ENCODE measurements around the gene SOX13. TPM values are rescaled to one million over a fixed set of nuclear protein-coding genes. Genes with fewer than 3 reads are reported as not detected.

Gene SOX13
- total RNA-seq, 1 donor from 2014 or later = 28.6 TPM

- Histone ChIP-seq H2AFZ (replicated peaks) (no peak overlapping the region), H3K36me3 (no peaks in the 10 kb centered on the region), H3K79me2 (ENCODE audit: low read depth) (peaks cover 87% of the 10 kb centered on the region), H3K4me2 (peak overlapping the region; percentile 4), H3F3A (ENCODE audit: low read depth) (peaks cover 55% of the 10 kb centered on the region), H3K27ac (no peak overlapping the region), H3K4me3 (no peak overlapping the region), H3K9me3 (ENCODE audit: low read depth) (no peaks in the 10 kb centered on the region), H3K27me3 (peaks cover 17% of the 10 kb centered on the region), H4K20me1 (ENCODE audit: low read depth) (peaks cover 70% of the 10 kb centered on the region), H3K4me1 (peaks cover 65% of the 10 kb centered on the region), H3K9ac (no peak overlapping the region)
- no peak for TF ChIP-seq EZH2phosphoT487 (IDR thresholded peaks at IDR 0.05)
- no peak for TF ChIP-seq EZH2 (IDR thresholded peaks at IDR 0.05)
- no peak for TF ChIP-seq CTCF (IDR thresholded peaks at IDR 0.05)
- H3K9me3 Mint-ChIP-seq = no peaks in the 10 kb centered on the region
- peaks cover 64% of the 10 kb centered on the region for H3K4me1 Mint-ChIP-seq
- DNase-seq (ENCODE audit: low spot score) = no peak
- H3K36me3 Mint-ChIP-seq = peaks cover 5% of the 10 kb centered on the region
- H3K4me3 Mint-ChIP-seq = peak overlapping the region; percentile 99
- peaks cover 8% of the 10 kb centered on the region for H3K27me3 Mint-ChIP-seq (ENCODE audit: insufficient read depth, low read depth)
- H3K27ac Mint-ChIP-seq = peak overlapping the region; percentile 79
Measured at GRCh38 chr1:204076891-204077290, 4.0 kb downstream of the SOX13 start.

GRCh38 chr1:204077979-204078696, 5.2 kb downstream of the SOX13 start:
- peaks cover 62% of the 10 kb centered on the region for H3F3A ChIP-seq (ENCODE audit: low read depth)
- peaks cover 98% of the 10 kb centered on the region for H3K79me2 ChIP-seq (ENCODE audit: low read depth)
- Mint-ChIP-seq H3K4me3 (peak overlapping the region; percentile 74), H3K9me3 (no peaks in the 10 kb centered on the region), H3K36me3 (peaks cover 5% of the 10 kb centered on the region), H3K27me3 (ENCODE audit: insufficient read depth, low read depth) (peaks cover 9% of the 10 kb centered on the region), H3K27ac (peak overlapping the region; percentile 88), H3K4me1 (peaks cover 73% of the 10 kb centered on the region)
- peaks cover 78% of the 10 kb centered on the region for H4K20me1 ChIP-seq (ENCODE audit: low read depth)
- peak; percentile 83 for DNase-seq (ENCODE audit: low spot score)
- no peak overlapping the region for H3K9ac ChIP-seq
- H3K9me3 ChIP-seq (ENCODE audit: low read depth) = no peaks in the 10 kb centered on the region
- H3K36me3 ChIP-seq = no peaks in the 10 kb centered on the region
- H3K27me3 ChIP-seq = peaks cover 17% of the 10 kb centered on the region
- H3K4me3 ChIP-seq = peak overlapping the region; percentile 11
- TF ChIP-seq EZH2 (IDR thresholded peaks at IDR 0.05) (no peak), CTCF (IDR thresholded peaks at IDR 0.05) (no peak), EZH2phosphoT487 (IDR thresholded peaks at IDR 0.05) (no peak)
- H2AFZ ChIP-seq (replicated peaks) = no peak overlapping the region
- H3K27ac ChIP-seq = peak overlapping the region; percentile 76
- peaks cover 73% of the 10 kb centered on the region for H3K4me1 ChIP-seq
- peak overlapping the region; percentile 66 for H3K4me2 ChIP-seq

- H3K4me1 Mint-ChIP-seq = peaks cover 87% of the 10 kb centered on the region
- peaks cover 75% of the 10 kb centered on the region for H3F3A ChIP-seq (ENCODE audit: low read depth)
- no peak for DNase-seq (ENCODE audit: low spot score)
- peak overlapping the region; percentile 90 for H3K27ac Mint-ChIP-seq
- H3K27ac ChIP-seq = peak overlapping the region; percentile 10
- peak overlapping the region; percentile 66 for H3K4me2 ChIP-seq
- H3K79me2 ChIP-seq (ENCODE audit: low read depth) = peaks cover 98% of the 10 kb centered on the region
- no peaks in the 10 kb centered on the region for H3K9me3 Mint-ChIP-seq
- H3K9ac ChIP-seq = no peak overlapping the region
- no peak for TF ChIP-seq CTCF (IDR thresholded peaks at IDR 0.05)
- no peak for TF ChIP-seq EZH2 (IDR thresholded peaks at IDR 0.05)
- TF ChIP-seq EZH2phosphoT487 (IDR thresholded peaks at IDR 0.05) = no peak
- peak overlapping the region; percentile 66 for H3K4me3 Mint-ChIP-seq
- no peak overlapping the region for H3K4me3 ChIP-seq
- no peaks in the 10 kb centered on the region for H3K9me3 ChIP-seq (ENCODE audit: low read depth)
- peaks cover 5% of the 10 kb centered on the region for H3K36me3 Mint-ChIP-seq
- H3K27me3 Mint-ChIP-seq (ENCODE audit: insufficient read depth, low read depth) = peaks cover 7% of the 10 kb centered on the region
- H4K20me1 ChIP-seq (ENCODE audit: low read depth) = peaks cover 84% of the 10 kb centered on the region
- H2AFZ ChIP-seq (replicated peaks) = no peak overlapping the region
- H3K27me3 ChIP-seq = peaks cover 17% of the 10 kb centered on the region
- no peaks in the 10 kb centered on the region for H3K36me3 ChIP-seq
- H3K4me1 ChIP-seq = peaks cover 87% of the 10 kb centered on the region
Measured at GRCh38 chr1:204079608-204079999, 6.7 kb downstream of the SOX13 start.

Data from neural progenitor cell (in vitro differentiated cells).